Caco-2 (cell line): ENCODE measurements around the gene AP4M1. TPM values are rescaled to one million over a fixed set of nuclear protein-coding genes. Genes with fewer than 3 reads are reported as not detected.
A peak's percentile ranks its signal among the peaks of the same experiment; 100 is the strongest.

Source experiments
- BruUV-seq: library from RNA; stranded (reverse); fragments of 400-500 nt; replicated peaks from 2 replicates; lab custom pipeline; 2021; lab: Mats Ljungman, UMichigan
- CTCF ChIA-PET: fragments of 300-600 bp; sonication (Branson Sonifier 250); formaldehyde crosslinking; loops from one replicate; lab custom pipeline; 2022; ENCODE audit warnings: antibody characterized with exemption; lab: Charles Lee
- POLR2A ChIA-PET: fragments of 300-600 bp; sonication (Branson Sonifier 250); formaldehyde crosslinking; loops from one replicate; lab custom pipeline; 2022; ENCODE audit warnings: antibody characterized with exemption; lab: Charles Lee
- DNase-seq, 2 experiments: peaks; one replicate each; pipeline versions ENCODE4 v3.0.0 to v3.0.0-alpha.2; 2020 to 2022
- H3K27me3 ChIP-seq: replicated peaks from 2 replicates; pipeline ENCODE4 v1.6.0; 2011; ENCODE audit warnings: low read length; ENCODE audit not compliant: control insufficient read depth, insufficient read depth
- H3K36me3 ChIP-seq: 2 replicates; pipeline ENCODE4 v1.5.1; 2011; ENCODE audit warnings: low read length; ENCODE audit not compliant: control insufficient read depth, insufficient read depth
- H3K4me1 ChIP-seq: fragments of 250-450 bp; sonication (Bioruptor Pico); 2 replicates; pipeline ENCODE4 v1.5.1; 2020; ENCODE audit warnings: mild to moderate bottlenecking
- H3K4me3 ChIP-seq: 2 replicates; pipeline ENCODE4 v1.5.1; 2011; ENCODE audit warnings: low read depth, mild to moderate bottlenecking, control low read depth, low read length
- H3K9me3 ChIP-seq: fragments of 250-450 bp; sonication (Bioruptor Pico); 2 replicates; pipeline ENCODE4 v1.5.1; 2020; ENCODE audit warnings: mild to moderate bottlenecking, moderate library complexity
- H3K27ac Mint-ChIP-seq: one replicate; pipeline ENCODE4 v1.8.0; 2022; ENCODE audit warnings: mixed read lengths; ENCODE audit not compliant: unreplicated experiment
- H3K27me3 Mint-ChIP-seq: one replicate; pipeline ENCODE4 v1.8.0; 2022; ENCODE audit warnings: mixed read lengths; ENCODE audit not compliant: insufficient read depth, unreplicated experiment
- H3K36me3 Mint-ChIP-seq: one replicate; pipeline ENCODE4 v1.8.0; 2022; ENCODE audit warnings: mild to moderate bottlenecking, mixed read lengths; ENCODE audit not compliant: insufficient read depth, unreplicated experiment
- H3K4me1 Mint-ChIP-seq: one replicate; pipeline ENCODE4 v1.8.0; 2022; ENCODE audit warnings: low read depth, mixed read lengths; ENCODE audit not compliant: unreplicated experiment
- H3K4me3 Mint-ChIP-seq: one replicate; pipeline ENCODE4 v1.8.0; 2022; ENCODE audit warnings: mild to moderate bottlenecking, moderate library complexity, mixed read lengths; ENCODE audit not compliant: unreplicated experiment
- H3K9me3 Mint-ChIP-seq: one replicate; pipeline ENCODE4 v1.8.0; 2022; ENCODE audit warnings: mixed read lengths; ENCODE audit not compliant: unreplicated experiment
- CTCF ChIP-seq, 2 experiments: fragments of 200-600 bp in 1 of 2; IDR thresholded peaks; 1 replicate in 1 of 2; 2 replicates in 1 of 2; pipeline versions ENCODE4 v1.5.1 to v1.8.0; 2011 to 2022; ENCODE audit warnings: antibody characterized with exemption in 1 of 2, control low read depth in 1 of 2, inconsistent platforms in 1 of 2, low read depth in 1 of 2, low read length in 1 of 2, mild to moderate bottlenecking in 1 of 2, moderate library complexity in 1 of 2; ENCODE audit not compliant: insufficient read depth in 1 of 2, severe bottlenecking in 1 of 2, unreplicated experiment in 1 of 2
- intact Hi-C: fragments of 100-400 bp; cut with micrococcal nuclease; formaldehyde crosslinking; loops from one replicate; pipeline ENCODE4 v1.10.0; 2022; ENCODE audit not compliant: unreplicated experiment
- total RNA-seq: library from RNA; stranded (reverse); gene quantifications from 2 replicates; pipeline ENCODE4 v1.2.3, GENCODE V29; 2022

Gene AP4M1
- total RNA-seq, 1 experiment from 2014 or later = 16.2 TPM

GRCh38 chr7:100093925-100094486 is 7.4 kb upstream of the AP4M1 start:
- POLR2A ChIA-PET = no interaction called here
- H3K9me3 Mint-ChIP-seq = no peaks in the 10 kb centered on the region
- peaks cover 19% of the 10 kb centered on the region for H3K4me1 Mint-ChIP-seq
- H3K9me3 ChIP-seq = no peaks in the 10 kb centered on the region
- no TSS peak for BruUV-seq
- H3K36me3 Mint-ChIP-seq = peaks cover 98% of the 10 kb centered on the region
- intact Hi-C loops = no loop called here
- no peaks in the 10 kb centered on the region for H3K27me3 ChIP-seq
- no peak overlapping the region for H3K4me3 Mint-ChIP-seq
- no peak for DNase-seq
- peaks cover 13% of the 10 kb centered on the region for H3K36me3 ChIP-seq
- no peak overlapping the region for H3K4me3 ChIP-seq
- no peak for TF ChIP-seq CTCF (IDR thresholded peaks at IDR 0.05; ENCODE audit: insufficient read depth in 1 of 2, low read depth in 1 of 2, low read length in 1 of 2, severe bottlenecking in 1 of 2, unreplicated experiment in 1 of 2)
- peak overlapping the region; percentile 6 for H3K27ac Mint-ChIP-seq
- CTCF ChIA-PET = no interaction called here
- no peaks in the 10 kb centered on the region for H3K27me3 Mint-ChIP-seq
- no peaks in the 10 kb centered on the region for H3K4me1 ChIP-seq

GRCh38 chr7:100095289-100095688 is 6.2 kb upstream of the AP4M1 start:
- Mint-ChIP-seq H3K4me1 (peaks cover 23% of the 10 kb centered on the region), H3K4me3 (no peak overlapping the region), H3K27me3 (no peaks in the 10 kb centered on the region), H3K9me3 (no peaks in the 10 kb centered on the region), H3K36me3 (peaks cover 100% of the 10 kb centered on the region), H3K27ac (peak overlapping the region; percentile 71)
- Histone ChIP-seq H3K4me3 (no peak overlapping the region), H3K4me1 (no peaks in the 10 kb centered on the region), H3K27me3 (no peaks in the 10 kb centered on the region), H3K36me3 (peaks cover 15% of the 10 kb centered on the region), H3K9me3 (no peaks in the 10 kb centered on the region)
- POLR2A ChIA-PET = interaction anchor here (0.8 kb wide), 1 partner anchor 53 kb away, joined by 3 read pairs; the partner anchor contains the start of gene LAMTOR4
- no peak for TF ChIP-seq CTCF (IDR thresholded peaks at IDR 0.05; ENCODE audit: insufficient read depth in 1 of 2, low read depth in 1 of 2, low read length in 1 of 2, severe bottlenecking in 1 of 2, unreplicated experiment in 1 of 2)
- BruUV-seq = no TSS peak
- no peak for DNase-seq
- CTCF ChIA-PET = no interaction called here
- intact Hi-C loops = no loop called here

- Histone ChIP-seq H3K9me3 (no peaks in the 10 kb centered on the region), H3K4me3 (no peak overlapping the region), H3K4me1 (no peaks in the 10 kb centered on the region), H3K36me3 (peaks cover 15% of the 10 kb centered on the region), H3K27me3 (no peaks in the 10 kb centered on the region)
- no TSS peak for BruUV-seq
- ChIA-PET CTCF (no interaction called here), POLR2A (no interaction called here)
- Mint-ChIP-seq H3K4me3 (no peak overlapping the region), H3K4me1 (peaks cover 23% of the 10 kb centered on the region), H3K36me3 (peaks cover 100% of the 10 kb centered on the region), H3K27ac (peak overlapping the region; percentile 71), H3K9me3 (no peaks in the 10 kb centered on the region), H3K27me3 (no peaks in the 10 kb centered on the region)
- DNase-seq = no peak
- intact Hi-C loops = no loop called here
- TF ChIP-seq CTCF (IDR thresholded peaks at IDR 0.05; ENCODE audit: insufficient read depth in 1 of 2, low read depth in 1 of 2, low read length in 1 of 2, severe bottlenecking in 1 of 2, unreplicated experiment in 1 of 2) = no peak
Measured at GRCh38 chr7:100095704-100096103, 5.7 kb upstream of the AP4M1 start.
